Neural progenitor cell (in vitro differentiated cells): ENCODE data around the gene HNRNPL.

ENCODE experiments used
- CTCF ChIP-seq: fragments of 200-600 bp; sonication (generic); IDR thresholded peaks from 2 replicates; pipeline ENCODE4 v1.5.1; 2017; ENCODE audit warnings: antibody characterized with exemption, mild to moderate bottlenecking
- EZH2phosphoT487 ChIP-seq: fragments of 200-600 bp; sonication (generic); IDR thresholded peaks from 2 replicates; pipeline ENCODE4 v1.6.1; 2017; ENCODE audit warnings: antibody characterized with exemption

- TF ChIP-seq CTCF (no peak), EZH2phosphoT487 (no peak)
These were observed 3.4 kb upstream of the HNRNPL start for GRCh38 chr19:38853214-38853613.
